ENCODE measurements around the gene JOSD1. TPM values are rescaled to one million over a fixed set of nuclear protein-coding genes. Genes with fewer than 3 reads are reported as not detected.

The JOSD1 gene
- total RNA-seq, 1 donor, result 62.2 TPM

- DNase-seq (ENCODE audit: low read depth), result no peak
- no peak overlapping the region for H3K4me3 ChIP-seq (ENCODE audit: low read depth, low read length)
- TF ChIP-seq CTCF (IDR thresholded peaks at IDR 0.05; ENCODE audit: insufficient read depth, low read depth, low read length), result no peak
Observed at GRCh38 chr22:38707984-38708383, 7.2 kb upstream of the JOSD1 start.

GRCh38 chr22:38707346-38707745 is 6.6 kb upstream of the JOSD1 start:
- TF ChIP-seq CTCF (IDR thresholded peaks at IDR 0.05; ENCODE audit: insufficient read depth, low read depth, low read length), result no peak
- H3K4me3 ChIP-seq (ENCODE audit: low read depth, low read length), result peak overlapping the region; percentile 83
- DNase-seq (ENCODE audit: low read depth), result peak; percentile 68

GRCh38 chr22:38706901-38707195 is 6.1 kb upstream of the JOSD1 start:
- no peak for TF ChIP-seq CTCF (IDR thresholded peaks at IDR 0.05; ENCODE audit: insufficient read depth, low read depth, low read length)
- peak; percentile 43 for DNase-seq (ENCODE audit: low read depth)
- H3K4me3 ChIP-seq (ENCODE audit: low read depth, low read length), result peak overlapping the region; percentile 83

GRCh38 chr22:38706101-38706900 is 5.6 kb upstream of the JOSD1 start:
- no peak for TF ChIP-seq CTCF (IDR thresholded peaks at IDR 0.05; ENCODE audit: insufficient read depth, low read depth, low read length)
- DNase-seq (ENCODE audit: low read depth), result peak; percentile 66
- H3K4me3 ChIP-seq (ENCODE audit: low read depth, low read length), result peak overlapping the region; percentile 83

- no peak for TF ChIP-seq CTCF (IDR thresholded peaks at IDR 0.05; ENCODE audit: insufficient read depth, low read depth, low read length)
- DNase-seq (ENCODE audit: low read depth), result peak; percentile 100
- peak within 1 kb of the TSS; percentile 83 for H3K4me3 ChIP-seq (ENCODE audit: low read depth, low read length)
Observed at GRCh38 chr22:38705235-38706100, 4.7 kb upstream of the JOSD1 start, which contains the start of gene GTPBP1. TSS of gene GTPBP1 (plus strand) at chr22:38705944. CDS start at chr22:38705956, 12 bp downstream.

- H3K4me3 ChIP-seq (ENCODE audit: low read depth, low read length), result peak overlapping the region; percentile 37
- no peak for TF ChIP-seq CTCF (IDR thresholded peaks at IDR 0.05; ENCODE audit: insufficient read depth, low read depth, low read length)
- peak; percentile 20 for DNase-seq (ENCODE audit: low read depth)
Observed at GRCh38 chr22:38704654-38705234, 4.0 kb upstream of the JOSD1 start.
